DMS53 treated with DMSO at 0.1 percent for 48 hours (cell line): ENCODE results near the gene PRICKLE3.
A peak's percentile ranks its signal among the peaks of the same experiment; 100 is the strongest.
"Not testable (repeated sequence)": the region's sequence is repeated elsewhere in the genome, so short reads cannot be mapped to it uniquely, and the experiment has no call there.

Experiments
- DNase-seq: peaks from one replicate; lab custom pipeline; 2025; ENCODE audit not compliant: unreplicated experiment; lab: John Stamatoyannopoulos, UW

Gene PRICKLE3

GRCh38 chrX:49163555-49164419 lies 22.4 kb downstream of the PRICKLE3 start:
- DNase-seq = peak; percentile 44

- DNase-seq = no peak
These were observed 23.6 kb downstream of the PRICKLE3 start, which contains the start of gene MAGIX for GRCh38 chrX:49162620-49163019. Gene MAGIX, plus strand, starts transcription at chrX:49162758. Its CDS starts 132 bp downstream, at chrX:49162890.

- no peak for DNase-seq
These were observed 24.5 kb downstream of the PRICKLE3 start for GRCh38 chrX:49161632-49162031.

- DNase-seq = no peak
These were observed 25.3 kb downstream of the PRICKLE3 start for GRCh38 chrX:49160908-49161307.

GRCh38 chrX:49157194-49157593 lies 29.0 kb downstream of the PRICKLE3 start:
- DNase-seq = no peak

- DNase-seq = peak; percentile 68
These were observed 30.0 kb downstream of the PRICKLE3 start for GRCh38 chrX:49155900-49156837.

- no peak for DNase-seq
These were observed 30.8 kb downstream of the PRICKLE3 start for GRCh38 chrX:49155243-49155899.

GRCh38 chrX:49153467-49153866 lies 32.7 kb downstream of the PRICKLE3 start:
- DNase-seq = no peak

- DNase-seq = not testable (repeated sequence)
These were observed 36.9 kb downstream of the PRICKLE3 start for GRCh38 chrX:49149291-49149690.

- peak; percentile 72 for DNase-seq
These were observed 37.6 kb downstream of the PRICKLE3 start for GRCh38 chrX:49148390-49149100.

GRCh38 chrX:49147936-49148335 lies 38.2 kb downstream of the PRICKLE3 start:
- DNase-seq = no peak

GRCh38 chrX:49147282-49147681 lies 38.9 kb downstream of the PRICKLE3 start:
- DNase-seq = no peak

GRCh38 chrX:49143154-49143553 lies 43.0 kb downstream of the PRICKLE3 start:
- DNase-seq = not testable (repeated sequence)

GRCh38 chrX:49142264-49142663 lies 43.9 kb downstream of the PRICKLE3 start:
- DNase-seq = not testable (repeated sequence)

- DNase-seq = peak; percentile 46
These were observed 46.5 kb downstream of the PRICKLE3 start for GRCh38 chrX:49139713-49140112.

- no peak for DNase-seq
These were observed 48.7 kb downstream of the PRICKLE3 start for GRCh38 chrX:49137492-49137891.

- no peak for DNase-seq
These were observed 52.4 kb downstream of the PRICKLE3 start for GRCh38 chrX:49133759-49134158.

- not testable (repeated sequence) for DNase-seq
These were observed 53.9 kb downstream of the PRICKLE3 start for GRCh38 chrX:49132275-49132674.

GRCh38 chrX:49129427-49129826 lies 56.7 kb downstream of the PRICKLE3 start:
- DNase-seq = no peak

- not testable (repeated sequence) for DNase-seq
These were observed 58.4 kb downstream of the PRICKLE3 start for GRCh38 chrX:49127742-49128258.
